ENCODE results near the gene CEACAM18.
A peak's percentile ranks its signal among the peaks of the same experiment; 100 is the strongest.
"Not testable (repeated sequence)": the region's sequence is repeated elsewhere in the genome, so short reads cannot be mapped to it uniquely, and the experiment has no call there.

CEACAM18 gene

GRCh38 chr19:51478381-51479234, at the start of gene CEACAM18:
TSS of gene CEACAM18 (plus strand) at chr19:51478539.
- DNase-seq: no peak

- peak; percentile 79 for DNase-seq
These were observed 48.1 kb upstream of the CEACAM18 start for GRCh38 chr19:51430221-51430620.

- DNase-seq: peak; percentile 96
These were observed 47.2 kb upstream of the CEACAM18 start for GRCh38 chr19:51431124-51431523.

GRCh38 chr19:51433043-51433442, 45.3 kb upstream of the CEACAM18 start:
- peak; percentile 91 for DNase-seq

- DNase-seq: peak; percentile 53
These were observed 43.9 kb upstream of the CEACAM18 start for GRCh38 chr19:51434456-51434855.

- DNase-seq: peak; percentile 34
These were observed 39.3 kb upstream of the CEACAM18 start for GRCh38 chr19:51439021-51439465.

- DNase-seq: no peak
These were observed 38.3 kb upstream of the CEACAM18 start for GRCh38 chr19:51440052-51440451.

- DNase-seq: peak; percentile 59
These were observed 37.4 kb upstream of the CEACAM18 start for GRCh38 chr19:51440846-51441409.

- peak; percentile 78 for DNase-seq
These were observed 36.6 kb upstream of the CEACAM18 start for GRCh38 chr19:51441410-51442390.

GRCh38 chr19:51447510-51447909, 30.8 kb upstream of the CEACAM18 start:
- DNase-seq: not testable (repeated sequence)

GRCh38 chr19:51448011-51448410, 30.3 kb upstream of the CEACAM18 start:
- DNase-seq: no peak

- DNase-seq: peak; percentile 25
These were observed 29.8 kb upstream of the CEACAM18 start for GRCh38 chr19:51448411-51449016.

GRCh38 chr19:51450730-51451307, 27.5 kb upstream of the CEACAM18 start:
- no peak for DNase-seq

- DNase-seq: peak; percentile 17
These were observed 21.6 kb upstream of the CEACAM18 start for GRCh38 chr19:51456541-51457290.

GRCh38 chr19:51457351-51458013, 20.9 kb upstream of the CEACAM18 start:
- DNase-seq: no peak

GRCh38 chr19:51458051-51458645, 20.2 kb upstream of the CEACAM18 start, which contains the start of gene SIGLEC8:
TSS of gene SIGLEC8 (minus strand) at chr19:51458454. CDS start at chr19:51458387, 67 bp downstream.
- DNase-seq: no peak

GRCh38 chr19:51458899-51459505, 19.3 kb upstream of the CEACAM18 start:
- DNase-seq: no peak

- peak; percentile 32 for DNase-seq
These were observed 18.0 kb upstream of the CEACAM18 start for GRCh38 chr19:51460164-51460992.

GRCh38 chr19:51461723-51462161, 16.6 kb upstream of the CEACAM18 start:
- DNase-seq: peak; percentile 23

Measured in inflammatory macrophage treated with lipopolysaccharide for 4 hours (primary cell).